COLO668 (cell line): ENCODE results near the gene LRRTM4.
"Not testable (repeated sequence)": the region's sequence is repeated elsewhere in the genome, so short reads cannot be mapped to it uniquely, and the experiment has no call there.

Experiments used
- DNase-seq: peaks from one replicate; lab custom pipeline; 2025; ENCODE audit not compliant: unreplicated experiment; lab: John Stamatoyannopoulos, UW

LRRTM4 gene

GRCh38 chr2:77179297-77179696 lies 342.9 kb downstream of the LRRTM4 start:
- no peak for DNase-seq

DNA sequence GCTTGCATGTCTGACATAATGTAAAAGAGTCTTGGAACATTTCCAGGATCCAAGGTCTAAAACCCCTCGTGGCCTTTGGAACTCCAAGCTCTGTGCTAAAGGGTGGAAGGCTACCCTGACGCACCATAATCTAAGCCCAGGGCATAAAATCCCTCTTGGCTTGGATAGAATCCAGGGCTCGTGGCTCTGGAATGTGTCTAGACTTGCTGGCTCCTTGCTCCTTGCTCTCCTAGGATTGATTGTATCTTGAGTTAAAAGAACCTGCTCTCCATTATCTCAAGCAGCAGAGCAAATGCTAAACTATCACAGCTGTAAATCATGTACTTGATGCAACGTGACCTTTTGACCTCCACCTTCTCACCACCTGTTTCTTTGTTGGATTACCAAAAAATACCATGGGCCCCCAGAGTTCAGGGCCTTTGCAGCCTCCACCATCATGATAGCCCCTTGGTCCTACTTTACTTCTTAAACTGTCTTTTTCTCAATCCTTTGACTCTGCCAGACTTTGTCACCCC lies 346.9 kb downstream of the LRRTM4 start:
- DNase-seq = not testable (repeated sequence)

DNA sequence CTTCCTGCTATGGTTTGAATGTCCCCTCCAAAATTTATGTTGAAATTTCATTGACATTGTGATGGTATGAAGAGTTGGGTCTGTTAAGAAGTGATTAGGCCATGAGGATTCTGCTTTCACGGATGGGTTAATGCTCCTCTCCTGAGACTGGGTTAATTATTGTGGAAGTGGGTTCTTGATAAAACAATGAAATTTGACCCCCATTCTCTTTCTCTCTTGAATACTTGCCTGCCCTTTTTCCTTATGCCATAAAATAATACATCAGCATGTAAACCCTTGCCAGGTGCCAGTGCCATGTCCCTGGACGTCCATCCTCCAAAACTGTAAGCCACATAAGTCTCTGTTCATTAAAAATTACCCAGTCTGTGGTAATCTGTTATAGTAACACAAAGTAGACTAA lies 352.8 kb downstream of the LRRTM4 start:
- no peak for DNase-seq

GRCh38 chr2:77164021-77164420 lies 358.2 kb downstream of the LRRTM4 start:
- not testable (repeated sequence) for DNase-seq

GRCh38 chr2:77161009-77161408 lies 361.2 kb downstream of the LRRTM4 start:
- DNase-seq = no peak

GRCh38 chr2:77156599-77156998 lies 365.6 kb downstream of the LRRTM4 start:
- DNase-seq = no peak

GRCh38 chr2:77155511-77155910 lies 366.7 kb downstream of the LRRTM4 start:
- DNase-seq = no peak

DNA sequence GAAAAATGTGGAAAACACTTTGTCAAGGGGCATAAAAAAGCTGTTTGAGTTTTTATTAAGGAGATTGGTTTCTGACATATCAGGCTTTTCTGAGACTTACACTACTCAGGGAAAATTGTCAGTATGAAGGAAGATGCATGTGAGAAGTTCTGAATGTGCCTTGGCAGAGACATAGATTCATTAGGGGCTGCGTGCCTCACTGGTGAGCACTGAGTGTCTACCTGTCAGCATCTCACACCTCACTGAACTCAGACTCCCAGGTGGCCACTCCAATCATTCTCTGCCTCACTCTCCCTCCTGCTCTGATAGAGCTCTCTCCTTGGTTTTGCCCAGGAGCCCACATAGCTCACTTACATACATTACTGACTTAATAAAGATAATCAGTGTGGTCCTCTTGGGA lies 372.6 kb downstream of the LRRTM4 start:
- DNase-seq = no peak

- DNase-seq = no peak
These were observed 375.0 kb downstream of the LRRTM4 start for GRCh38 chr2:77147153-77147552.

DNA sequence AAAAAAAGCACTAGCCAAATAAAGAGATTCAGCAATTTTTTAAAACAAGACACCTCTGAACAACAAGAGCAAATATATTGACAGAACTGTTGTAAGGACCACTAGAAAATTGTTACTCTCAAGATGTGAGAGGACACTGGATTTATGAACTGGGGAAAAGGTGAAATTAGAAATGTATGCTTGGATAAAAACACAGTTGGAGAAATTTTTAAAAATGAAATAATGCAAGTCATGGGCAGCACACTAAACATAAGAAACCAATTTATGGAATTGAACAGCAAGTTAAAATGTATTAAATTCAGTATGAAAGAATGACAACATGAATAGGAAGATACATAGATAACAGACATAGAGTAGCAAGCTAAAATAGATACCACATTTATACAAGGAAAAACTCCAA lies 377.4 kb downstream of the LRRTM4 start:
- no peak for DNase-seq

GRCh38 chr2:77142141-77142540 lies 380.0 kb downstream of the LRRTM4 start:
- DNase-seq = no peak

GRCh38 chr2:77128479-77128878 lies 393.7 kb downstream of the LRRTM4 start:
- not testable (repeated sequence) for DNase-seq

DNA sequence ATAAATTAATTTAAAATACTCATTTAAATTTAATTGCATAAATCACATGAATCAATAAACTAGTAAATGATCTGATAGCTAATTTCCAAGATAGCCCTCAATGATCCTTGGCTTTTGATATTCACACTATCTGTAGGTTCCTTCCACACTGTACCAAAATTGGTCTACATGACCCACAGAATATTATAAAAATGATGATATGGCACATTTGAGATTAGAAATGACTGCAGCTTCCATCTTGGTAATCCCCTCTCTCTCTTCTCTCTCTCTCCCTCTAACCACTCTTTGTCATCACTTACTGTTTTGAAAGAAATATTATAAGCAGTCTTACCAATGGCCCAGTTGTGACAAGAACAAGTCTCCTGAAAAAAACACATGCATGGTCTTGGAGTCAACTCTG lies 394.8 kb downstream of the LRRTM4 start:
- DNase-seq = no peak

- no peak for DNase-seq
These were observed 400.7 kb downstream of the LRRTM4 start for GRCh38 chr2:77121518-77121917.

- no peak for DNase-seq
These were observed 402.8 kb downstream of the LRRTM4 start for GRCh38 chr2:77119333-77119732.

DNA sequence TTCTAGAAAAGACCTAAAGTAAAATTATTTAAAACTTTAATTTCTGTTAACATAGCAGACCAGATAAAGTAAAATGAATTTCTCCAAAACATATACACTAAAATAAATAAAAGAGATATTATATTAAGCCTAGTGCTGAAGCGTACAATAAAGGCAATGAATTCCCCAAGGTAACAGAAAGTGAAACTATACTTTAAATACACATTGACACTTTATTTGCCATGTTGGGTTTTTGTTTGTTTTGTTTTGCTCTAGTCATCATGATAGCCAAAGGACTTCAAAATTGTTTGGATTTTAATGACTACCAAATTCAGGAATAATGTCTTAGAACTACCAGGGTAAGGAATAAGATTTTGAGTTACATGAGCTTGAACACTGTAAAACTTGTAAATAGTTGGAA lies 413.3 kb downstream of the LRRTM4 start:
- no peak for DNase-seq

GRCh38 chr2:77105008-77105407 lies 417.2 kb downstream of the LRRTM4 start:
- no peak for DNase-seq

DNA sequence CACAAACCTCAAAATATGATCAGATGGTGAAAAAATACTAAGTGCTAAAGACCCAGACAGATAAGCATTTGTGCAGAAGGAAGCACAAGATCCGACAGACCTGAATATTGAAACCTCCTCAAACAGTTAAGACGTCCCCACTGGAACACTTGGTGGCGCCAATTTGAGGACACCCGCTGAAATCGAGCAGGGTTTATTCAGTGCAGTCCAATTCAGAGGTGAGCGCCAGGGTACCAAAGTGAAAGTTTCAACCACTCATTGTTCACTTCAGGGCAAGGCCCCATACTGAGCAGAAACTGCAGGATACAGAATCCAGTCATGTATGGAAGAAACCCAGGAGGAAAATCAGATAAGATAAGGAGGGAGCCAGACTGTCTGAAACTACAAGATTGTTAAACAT lies 417.6 kb downstream of the LRRTM4 start:
- no peak for DNase-seq

- DNase-seq = no peak
These were observed 419.2 kb downstream of the LRRTM4 start for GRCh38 chr2:77102927-77103326.

DNA sequence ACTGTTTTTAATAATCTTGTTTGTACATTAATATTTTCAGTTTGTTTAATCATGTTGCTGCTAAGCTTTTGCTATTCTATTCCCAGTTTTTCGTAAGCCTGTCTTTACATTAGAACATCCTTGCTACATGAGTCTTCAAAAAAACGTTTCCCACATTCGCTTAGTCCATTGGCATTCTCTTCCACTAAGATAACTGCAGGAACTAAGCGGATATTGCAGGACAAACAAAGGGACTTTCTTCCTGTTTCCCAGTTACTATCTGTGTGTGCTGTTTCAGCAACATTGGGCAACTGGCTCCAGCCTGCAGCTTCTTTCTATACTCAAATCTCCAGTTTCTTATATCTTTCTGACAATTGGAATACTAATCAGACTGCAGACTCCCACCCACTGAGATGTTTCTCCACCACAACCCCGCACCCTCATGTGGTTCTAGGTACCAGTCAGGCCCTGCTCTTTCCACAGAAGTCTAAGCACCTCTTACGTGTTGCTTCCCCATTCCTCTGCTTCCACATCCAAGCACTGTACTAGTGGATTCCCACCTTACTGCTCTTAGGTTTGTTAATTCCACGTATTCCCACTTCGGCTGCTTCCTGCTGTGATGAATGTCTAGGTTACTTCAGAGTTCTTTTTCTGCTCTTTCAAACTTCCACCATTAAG lies 420.3 kb downstream of the LRRTM4 start:
- no peak for DNase-seq

GRCh38 chr2:77099961-77100360 lies 422.2 kb downstream of the LRRTM4 start:
- no peak for DNase-seq

DNA sequence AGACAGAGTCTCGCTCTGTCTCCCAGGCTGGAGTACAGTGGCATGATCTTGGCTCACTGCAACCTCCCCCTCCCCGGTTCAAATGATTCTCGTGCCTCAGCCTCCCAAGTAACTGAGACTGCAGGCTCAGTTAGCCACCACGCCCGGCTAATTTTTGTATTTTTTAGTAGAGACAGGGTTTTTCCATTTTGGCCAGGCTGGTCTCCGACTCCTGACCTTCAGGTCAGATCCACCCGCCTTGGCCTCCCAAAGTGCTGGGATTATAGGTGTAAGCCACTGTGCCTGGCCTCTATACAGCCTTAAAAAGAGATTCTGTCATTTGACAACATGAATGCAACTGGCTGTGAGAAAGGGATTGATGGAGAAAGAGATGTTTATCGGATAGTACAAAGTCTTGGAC lies 426.7 kb downstream of the LRRTM4 start:
- DNase-seq = not testable (repeated sequence)

DNA sequence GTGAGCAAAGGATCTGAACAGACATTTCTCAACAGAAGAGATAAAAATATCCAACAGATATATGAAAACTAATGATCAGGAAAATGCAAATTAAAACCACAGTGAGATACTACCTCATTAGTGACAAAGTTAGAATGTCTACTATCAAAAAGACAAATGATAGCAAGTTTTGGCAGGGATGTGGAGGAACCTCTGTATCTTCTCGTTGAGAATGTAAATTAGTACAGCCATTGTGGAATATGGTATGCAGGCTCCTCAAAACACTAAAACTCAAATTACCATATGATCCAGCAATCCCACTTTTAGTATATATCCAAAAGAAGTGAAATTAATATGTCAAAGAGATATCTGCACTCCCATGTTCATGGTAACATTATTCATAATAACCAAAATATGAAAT lies 427.1 kb downstream of the LRRTM4 start:
- no peak for DNase-seq
